NB4 (cell line): ENCODE measurements around the gene DMGDH.

ENCODE experiments used
- DNase-seq: peaks from one replicate; pipeline ENCODE4 v3.0.0; 2010; ENCODE audit warnings: low read depth
- H3K4me3 ChIP-seq: one replicate; pipeline ENCODE4 v1.5.1; 2011; ENCODE audit warnings: mild to moderate bottlenecking, low read depth, low read length, moderate library complexity
- MYC ChIP-seq: IDR thresholded peaks from 2 replicates; pipeline ENCODE4 v1.6.1; 2011; ENCODE audit warnings: low read depth, low read length
- POLR2A ChIP-seq: IDR thresholded peaks from 2 replicates; pipeline ENCODE4 v1.6.1; 2011; ENCODE audit warnings: mild to moderate bottlenecking; ENCODE audit not compliant: insufficient read length; ENCODE audit errors: extremely low read depth
- TF ChIP-seq, protein P1 (sequence below): IDR thresholded peaks from 2 replicates; pipeline ENCODE4 v1.6.1; 2011; ENCODE audit warnings: low read depth, low read length
- TF ChIP-seq, protein P2 (sequence below): IDR thresholded peaks from one replicate; pipeline ENCODE4 v1.5.1; 2012; ENCODE audit warnings: low read depth, low read length

DMGDH gene

DNA sequence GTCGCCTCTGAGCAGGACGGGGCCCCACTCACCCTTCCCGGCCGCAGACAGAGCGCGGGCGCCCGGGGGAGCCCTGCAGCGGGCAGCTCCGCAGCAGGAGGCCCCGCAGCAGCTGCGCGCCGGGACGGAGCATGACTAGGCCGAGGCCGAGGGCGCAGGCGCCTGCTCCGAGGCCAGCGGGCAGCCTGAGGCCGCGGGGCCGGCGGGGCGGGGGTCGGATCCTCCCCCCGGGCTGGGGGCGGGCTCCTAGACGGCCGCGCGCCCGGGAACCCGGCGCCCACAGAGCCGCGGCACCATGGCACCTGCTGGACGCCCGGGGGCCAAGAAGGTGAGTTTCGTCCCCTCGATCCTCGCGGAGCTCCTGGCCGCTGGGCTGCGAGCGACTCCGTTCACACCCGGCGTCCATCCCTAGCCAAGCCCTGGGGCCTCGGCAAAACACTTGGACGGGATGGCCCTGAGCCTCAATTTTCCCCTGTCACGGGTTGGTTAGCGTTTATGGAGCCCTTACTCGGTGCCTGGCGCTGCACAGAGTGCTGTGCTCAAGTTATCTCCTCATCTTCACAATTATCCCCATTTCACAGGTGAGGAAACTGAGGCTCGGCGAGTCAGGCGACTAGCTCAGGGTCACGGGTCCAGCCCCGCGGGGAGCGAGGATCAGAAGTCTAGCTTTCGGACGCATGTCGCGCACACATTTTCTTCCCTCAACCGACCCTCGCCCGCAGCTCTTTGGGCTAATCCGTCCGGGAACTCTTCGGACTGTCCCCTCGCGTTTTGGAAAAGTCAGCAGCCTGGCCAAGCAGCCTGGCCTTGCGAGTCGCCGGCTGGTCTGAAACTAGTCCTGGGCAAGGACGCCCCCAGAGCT is at the start of gene DMGDH, which contains the start of gene BHMT2:
Gene DMGDH, minus strand, starts transcription at position 187 of the 862 bp plus-strand sequence. Its CDS starts 54 bp downstream, at position 133.
Gene BHMT2, plus strand, starts transcription at position 280 of the 862 bp plus-strand sequence. Its CDS starts 16 bp downstream, at position 296.
- peak; percentile 47 for DNase-seq
- TF ChIP-seq POLR2A: no peak
- TF ChIP-seq, protein P1, sequence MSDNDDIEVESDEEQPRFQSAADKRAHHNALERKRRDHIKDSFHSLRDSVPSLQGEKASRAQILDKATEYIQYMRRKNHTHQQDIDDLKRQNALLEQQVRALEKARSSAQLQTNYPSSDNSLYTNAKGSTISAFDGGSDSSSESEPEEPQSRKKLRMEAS: no peak
- no peak within 1 kb of the TSS for H3K4me3 ChIP-seq

DNA sequence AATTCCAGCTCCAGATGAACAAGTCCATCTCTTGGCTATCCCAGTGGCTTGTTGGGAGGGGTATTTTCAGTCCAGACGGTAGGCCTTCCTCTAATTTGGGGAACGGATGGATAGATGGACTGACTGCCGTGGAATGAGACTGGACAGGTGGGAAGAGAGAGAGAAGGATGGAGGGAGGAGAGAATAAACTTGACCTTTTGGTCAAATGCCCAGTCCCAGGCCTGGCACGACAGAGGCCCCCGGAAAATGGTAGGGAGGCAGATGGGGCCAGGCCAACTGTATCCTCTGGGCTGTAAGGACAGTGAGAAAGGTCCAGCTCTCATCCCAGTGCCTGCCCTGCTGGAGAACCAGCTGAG is 43.2 kb upstream of the DMGDH start:
- no peak for DNase-seq
- TF ChIP-seq, protein P2, sequence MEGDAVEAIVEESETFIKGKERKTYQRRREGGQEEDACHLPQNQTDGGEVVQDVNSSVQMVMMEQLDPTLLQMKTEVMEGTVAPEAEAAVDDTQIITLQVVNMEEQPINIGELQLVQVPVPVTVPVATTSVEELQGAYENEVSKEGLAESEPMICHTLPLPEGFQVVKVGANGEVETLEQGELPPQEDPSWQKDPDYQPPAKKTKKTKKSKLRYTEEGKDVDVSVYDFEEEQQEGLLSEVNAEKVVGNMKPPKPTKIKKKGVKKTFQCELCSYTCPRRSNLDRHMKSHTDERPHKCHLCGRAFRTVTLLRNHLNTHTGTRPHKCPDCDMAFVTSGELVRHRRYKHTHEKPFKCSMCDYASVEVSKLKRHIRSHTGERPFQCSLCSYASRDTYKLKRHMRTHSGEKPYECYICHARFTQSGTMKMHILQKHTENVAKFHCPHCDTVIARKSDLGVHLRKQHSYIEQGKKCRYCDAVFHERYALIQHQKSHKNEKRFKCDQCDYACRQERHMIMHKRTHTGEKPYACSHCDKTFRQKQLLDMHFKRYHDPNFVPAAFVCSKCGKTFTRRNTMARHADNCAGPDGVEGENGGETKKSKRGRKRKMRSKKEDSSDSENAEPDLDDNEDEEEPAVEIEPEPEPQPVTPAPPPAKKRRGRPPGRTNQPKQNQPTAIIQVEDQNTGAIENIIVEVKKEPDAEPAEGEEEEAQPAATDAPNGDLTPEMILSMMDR: no peak
- TF ChIP-seq POLR2A (no peak), MYC (no peak)
- TF ChIP-seq, protein P1: no peak

DNA sequence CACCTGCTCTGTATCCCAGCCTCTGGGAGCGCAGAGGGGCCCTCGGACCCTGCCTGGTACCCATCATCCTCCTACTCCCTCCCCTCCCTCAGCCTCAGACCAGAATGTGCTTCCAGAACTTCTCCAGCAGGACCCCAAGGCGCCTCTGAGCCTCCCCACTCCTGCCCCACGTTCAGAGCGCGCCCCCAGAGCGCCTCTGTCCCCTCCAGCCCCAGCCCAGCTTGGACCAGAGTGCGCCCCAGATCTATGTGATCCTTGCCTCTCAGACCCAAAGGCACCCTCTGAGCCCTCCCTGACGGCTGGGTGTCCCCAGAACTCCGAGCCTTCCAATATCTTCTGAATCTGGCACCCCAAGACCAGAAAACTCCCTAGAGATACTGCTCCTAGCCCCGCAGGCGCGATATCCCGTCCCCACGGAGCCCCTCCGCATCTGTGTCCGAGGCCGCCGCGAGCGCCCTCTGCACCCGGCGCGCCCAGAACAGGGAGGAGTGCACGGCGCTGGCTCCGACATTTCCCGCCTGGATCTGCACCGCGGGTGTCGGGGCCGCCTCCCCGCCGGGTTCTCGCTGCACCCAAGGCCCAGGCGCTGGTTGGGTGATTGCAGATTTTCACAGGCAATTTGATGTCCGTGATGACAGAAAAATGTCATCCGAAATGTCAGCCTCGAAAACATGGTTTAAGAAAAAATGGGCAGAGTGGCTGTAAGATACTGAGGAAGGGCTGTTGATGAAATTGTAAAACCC is 42.7 kb upstream of the DMGDH start:
- H3K4me3 ChIP-seq: no peak overlapping the region
- TF ChIP-seq, protein P2: no peak
- no peak for TF ChIP-seq MYC
- no peak for TF ChIP-seq POLR2A
- TF ChIP-seq, protein P1: no peak
- no peak for DNase-seq

More for the DNA sequence above, 43.2 kb upstream of the DMGDH start:
- no peak overlapping the region for H3K4me3 ChIP-seq

DNA sequence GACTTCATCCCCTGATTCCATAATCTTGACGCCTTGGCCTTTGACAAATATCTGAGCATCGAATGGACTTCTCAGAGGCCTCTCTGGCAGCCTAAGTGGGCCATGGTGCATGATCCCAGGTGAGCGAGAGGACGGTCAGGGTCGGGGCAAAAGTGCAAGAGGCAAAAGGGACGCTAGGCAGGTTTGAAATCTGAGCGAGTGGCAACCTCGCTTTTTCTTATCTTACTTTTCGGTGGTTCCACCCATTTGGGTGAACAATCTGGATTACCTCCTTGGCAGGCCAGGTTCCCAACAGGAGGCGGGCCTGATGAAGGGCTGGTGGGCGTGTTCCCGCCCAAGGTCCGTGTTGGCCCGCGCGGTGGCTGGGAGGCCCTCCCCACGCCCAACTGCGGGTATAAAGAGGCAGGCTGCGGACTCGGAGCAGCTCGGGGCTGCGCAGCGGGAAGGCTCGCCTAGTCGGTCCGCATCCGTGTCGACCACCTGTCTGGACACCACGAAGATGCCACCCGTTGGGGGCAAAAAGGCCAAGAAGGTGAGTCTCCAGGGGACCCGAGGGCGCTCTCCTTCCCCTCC is 42.0 kb upstream of the DMGDH start, which contains the start of gene BHMT:
Gene BHMT, plus strand, starts transcription at position 423 of the 573 bp plus-strand sequence. Its CDS starts 77 bp downstream, at position 500.
- no peak for DNase-seq
- no peak for TF ChIP-seq MYC
- TF ChIP-seq POLR2A: no peak
- TF ChIP-seq, protein P1: no peak
- TF ChIP-seq, protein P2: no peak
- H3K4me3 ChIP-seq: no peak within 1 kb of the TSS

DNA sequence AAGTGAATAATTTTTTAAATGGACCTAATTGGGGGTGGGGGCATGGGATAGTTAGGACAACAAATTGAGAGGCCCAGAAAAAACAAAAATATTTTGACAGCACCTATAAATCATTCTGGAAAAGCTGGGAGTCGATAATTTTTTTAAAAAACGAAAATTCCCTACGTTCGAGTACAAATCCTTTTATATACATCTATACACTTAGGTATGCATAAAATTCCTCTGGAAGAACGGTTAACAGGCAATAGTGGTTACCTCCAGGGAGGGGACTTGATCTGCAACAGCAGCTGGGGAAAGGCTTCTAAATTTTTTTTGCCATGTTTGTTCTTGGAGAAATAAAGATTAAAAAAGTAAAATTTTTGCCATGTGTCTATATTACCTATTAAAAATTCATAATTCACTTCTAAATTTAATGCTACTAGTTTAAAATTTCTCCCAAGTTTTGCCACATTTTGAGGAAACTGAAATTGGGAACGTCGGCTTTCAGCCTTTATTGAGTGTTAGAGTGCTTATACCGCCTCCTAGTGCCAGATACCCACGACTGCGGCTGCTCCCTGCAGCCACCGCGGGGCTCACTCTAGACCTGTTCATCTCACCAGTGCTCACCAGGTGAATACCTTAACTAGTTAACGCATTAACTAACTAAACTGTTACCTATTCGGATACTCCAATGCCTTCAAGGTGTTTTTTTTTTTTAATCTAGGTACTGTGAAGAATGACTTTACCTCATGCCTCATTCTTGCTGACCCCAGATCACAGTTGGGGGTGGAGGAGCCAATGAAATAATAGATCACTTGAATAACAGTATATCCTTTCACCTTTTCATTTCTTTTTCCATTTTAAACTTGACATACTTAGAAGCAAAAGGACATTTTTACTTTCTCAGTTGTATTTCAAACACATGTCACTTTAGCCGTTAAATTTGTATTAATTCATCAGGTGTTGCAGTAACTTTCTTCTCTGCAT is 40.3 kb upstream of the DMGDH start:
- TF ChIP-seq, protein P2: peak; percentile 69
- TF ChIP-seq MYC (no peak), POLR2A (no peak)
- TF ChIP-seq, protein P1: no peak
- DNase-seq: peak; percentile 30
- no peak overlapping the region for H3K4me3 ChIP-seq
